BE2C (cell line): ENCODE data around the gene CDK19.

Source experiments
- DNase-seq: peaks from one replicate; pipeline ENCODE4 v3.0.0-alpha.2; 2020
- H3K27me3 ChIP-seq: fragments of 250-450 bp; sonication (Bioruptor Pico); 2 replicates; pipeline ENCODE4 v1.5.1; 2020; ENCODE audit warnings: mild to moderate bottlenecking
- H3K36me3 ChIP-seq: fragments of 250-450 bp; sonication (Bioruptor Pico); 2 replicates; pipeline ENCODE4 v1.5.1; 2020; ENCODE audit warnings: mild to moderate bottlenecking
- H3K4me1 ChIP-seq: fragments of 250-450 bp; sonication (Bioruptor Pico); 2 replicates; pipeline ENCODE4 v1.5.1; 2020
- H3K4me3 ChIP-seq: 2 replicates; pipeline ENCODE4 v1.5.1; 2011; ENCODE audit warnings: low read depth, low read length
- H3K9me3 ChIP-seq: fragments of 250-450 bp; sonication (Bioruptor Pico); 2 replicates; pipeline ENCODE4 v1.5.1; 2020
- TF ChIP-seq, protein P1 (sequence below): IDR thresholded peaks from 2 replicates; pipeline ENCODE4 v1.5.1; 2012; ENCODE audit warnings: mild to moderate bottlenecking, low read depth, low read length

The CDK19 gene

GRCh38 chr6:110597761-110598160 lies 217.5 kb downstream of the CDK19 start:
- Histone ChIP-seq H3K4me1 (no peaks in the 10 kb centered on the region), H3K9me3 (no peaks in the 10 kb centered on the region), H3K4me3 (no peak overlapping the region), H3K27me3 (no peaks in the 10 kb centered on the region), H3K36me3 (no peaks in the 10 kb centered on the region)
- no peak for DNase-seq
- TF ChIP-seq, protein P1, sequence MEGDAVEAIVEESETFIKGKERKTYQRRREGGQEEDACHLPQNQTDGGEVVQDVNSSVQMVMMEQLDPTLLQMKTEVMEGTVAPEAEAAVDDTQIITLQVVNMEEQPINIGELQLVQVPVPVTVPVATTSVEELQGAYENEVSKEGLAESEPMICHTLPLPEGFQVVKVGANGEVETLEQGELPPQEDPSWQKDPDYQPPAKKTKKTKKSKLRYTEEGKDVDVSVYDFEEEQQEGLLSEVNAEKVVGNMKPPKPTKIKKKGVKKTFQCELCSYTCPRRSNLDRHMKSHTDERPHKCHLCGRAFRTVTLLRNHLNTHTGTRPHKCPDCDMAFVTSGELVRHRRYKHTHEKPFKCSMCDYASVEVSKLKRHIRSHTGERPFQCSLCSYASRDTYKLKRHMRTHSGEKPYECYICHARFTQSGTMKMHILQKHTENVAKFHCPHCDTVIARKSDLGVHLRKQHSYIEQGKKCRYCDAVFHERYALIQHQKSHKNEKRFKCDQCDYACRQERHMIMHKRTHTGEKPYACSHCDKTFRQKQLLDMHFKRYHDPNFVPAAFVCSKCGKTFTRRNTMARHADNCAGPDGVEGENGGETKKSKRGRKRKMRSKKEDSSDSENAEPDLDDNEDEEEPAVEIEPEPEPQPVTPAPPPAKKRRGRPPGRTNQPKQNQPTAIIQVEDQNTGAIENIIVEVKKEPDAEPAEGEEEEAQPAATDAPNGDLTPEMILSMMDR = no peak

DNA sequence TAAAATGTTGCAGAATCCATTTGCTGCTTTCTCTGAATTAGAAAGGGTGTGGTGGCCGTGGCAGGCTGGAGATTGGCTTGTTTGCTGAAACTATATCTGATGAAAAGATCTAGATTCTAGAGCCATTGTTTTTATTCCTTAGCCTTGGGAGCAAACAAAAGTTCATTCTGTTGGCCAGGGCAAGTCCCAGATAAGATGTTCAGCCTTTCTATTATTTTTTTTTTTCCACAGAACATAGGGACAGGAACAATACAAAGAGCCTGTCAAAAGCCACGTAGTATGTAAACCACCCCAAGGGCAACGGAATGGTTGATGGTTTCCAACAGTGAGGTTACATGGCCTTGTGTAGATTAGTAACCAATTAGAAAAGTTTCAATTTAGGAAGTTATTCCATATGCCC lies 218.9 kb downstream of the CDK19 start:
- H3K4me3 ChIP-seq = no peak overlapping the region
- no peaks in the 10 kb centered on the region for H3K9me3 ChIP-seq
- DNase-seq = no peak
- TF ChIP-seq, protein P1 = no peak
- H3K27me3 ChIP-seq = no peaks in the 10 kb centered on the region
- H3K36me3 ChIP-seq = no peaks in the 10 kb centered on the region
- H3K4me1 ChIP-seq = no peaks in the 10 kb centered on the region

DNA sequence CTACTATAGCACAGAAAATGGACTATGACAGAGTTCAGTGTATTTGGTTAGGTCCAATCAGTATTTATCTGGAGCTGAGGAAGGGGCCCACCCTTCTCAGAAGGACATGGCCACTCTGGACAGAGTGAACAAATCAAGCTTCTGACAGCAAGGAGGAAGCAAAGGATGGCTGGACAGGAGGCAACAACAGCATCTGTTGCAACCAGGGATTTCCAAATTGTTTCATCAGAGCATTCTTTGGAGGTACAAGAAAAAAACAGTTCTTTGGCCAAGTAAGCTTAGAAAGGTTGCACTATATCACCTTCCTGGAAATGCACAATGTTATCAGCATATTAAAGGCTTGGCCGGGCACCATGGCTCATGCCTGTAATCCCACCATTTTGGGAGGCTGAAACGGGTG lies 220.2 kb downstream of the CDK19 start:
- TF ChIP-seq, protein P1 = no peak
- no peak for DNase-seq
- Histone ChIP-seq H3K4me3 (no peak overlapping the region), H3K27me3 (no peaks in the 10 kb centered on the region), H3K36me3 (no peaks in the 10 kb centered on the region), H3K9me3 (no peaks in the 10 kb centered on the region), H3K4me1 (no peaks in the 10 kb centered on the region)

DNA sequence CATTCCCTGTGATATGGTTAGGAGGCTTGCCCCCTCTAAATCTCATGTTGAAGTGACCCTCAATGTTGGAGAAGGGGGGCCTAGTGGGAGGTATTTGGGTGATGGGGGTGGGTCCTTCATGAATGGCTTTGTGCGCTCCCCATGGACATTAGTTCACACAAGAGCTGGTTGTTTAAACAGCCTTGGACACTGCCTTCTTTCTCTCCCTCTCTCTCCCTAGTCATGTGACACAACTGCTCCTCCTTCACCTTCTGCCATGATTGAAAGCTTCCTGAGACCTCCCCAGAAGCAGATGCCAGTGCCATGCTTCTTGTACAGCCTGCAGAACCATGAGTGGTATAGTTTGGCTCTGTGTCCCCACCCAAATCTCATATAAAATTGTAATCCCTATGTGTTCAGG lies 221.6 kb downstream of the CDK19 start:
- Histone ChIP-seq H3K36me3 (no peaks in the 10 kb centered on the region), H3K9me3 (no peaks in the 10 kb centered on the region), H3K4me3 (no peak overlapping the region), H3K4me1 (no peaks in the 10 kb centered on the region), H3K27me3 (no peaks in the 10 kb centered on the region)
- no peak for DNase-seq
- TF ChIP-seq, protein P1 = no peak

- Histone ChIP-seq H3K36me3 (no peaks in the 10 kb centered on the region), H3K9me3 (no peaks in the 10 kb centered on the region), H3K27me3 (no peaks in the 10 kb centered on the region), H3K4me1 (no peaks in the 10 kb centered on the region), H3K4me3 (no peak overlapping the region)
- TF ChIP-seq, protein P1 = no peak
- DNase-seq = no peak
Measured at GRCh38 chr6:110592765-110593164, 222.5 kb downstream of the CDK19 start.

DNA sequence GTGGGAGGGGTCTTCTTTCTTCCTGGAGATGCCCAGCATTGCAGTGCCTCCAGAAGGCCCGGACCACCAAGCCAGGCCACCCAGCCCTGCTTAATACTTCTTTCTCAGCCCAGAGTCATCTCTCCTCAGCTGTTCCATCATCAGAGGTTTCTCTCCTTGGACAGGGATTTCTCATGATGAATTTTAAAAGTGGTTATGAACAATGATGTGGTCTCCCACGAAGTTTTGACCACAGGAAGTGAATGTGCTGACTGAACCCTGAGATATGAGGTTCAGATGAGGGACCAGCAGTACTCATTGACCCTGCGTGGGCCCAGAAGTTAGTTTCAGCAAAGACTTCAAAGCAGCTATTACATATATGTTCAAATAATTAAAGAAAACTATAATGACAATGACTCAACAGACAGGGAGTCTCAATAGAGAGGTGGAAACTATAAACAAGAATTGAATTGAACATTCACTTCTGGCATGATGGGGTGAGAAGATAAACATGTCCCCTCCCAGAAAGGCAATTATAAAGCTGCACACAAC lies 224.4 kb downstream of the CDK19 start:
- TF ChIP-seq, protein P1 = no peak
- Histone ChIP-seq H3K9me3 (no peaks in the 10 kb centered on the region), H3K4me1 (no peaks in the 10 kb centered on the region), H3K36me3 (no peaks in the 10 kb centered on the region), H3K4me3 (no peak overlapping the region), H3K27me3 (no peaks in the 10 kb centered on the region)
- DNase-seq = no peak
